AG10803 (cell line): Measurements from ENCODE around the gene ACMSD.
A peak's percentile ranks its signal among the peaks of the same experiment; 100 is the strongest.
"Not testable (repeated sequence)": the region's sequence is repeated elsewhere in the genome, so short reads cannot be mapped to it uniquely, and the experiment has no call there.

Experiments used
- DNase-seq: peaks from one replicate; pipeline ENCODE4 v3.0.0; 2010; ENCODE audit warnings: low read depth
- H3K4me3 ChIP-seq: 2 replicates; pipeline ENCODE4 v1.5.1; 2011; ENCODE audit warnings: mild to moderate bottlenecking, low read length, control low read depth
- TF ChIP-seq, protein P1 (sequence below): conservative IDR thresholded peaks from 2 replicates; pipeline ENCODE4 v1.5.1; 2011; ENCODE audit warnings: mild to moderate bottlenecking, low read length, control low read depth, inconsistent platforms

The ACMSD gene

DNA sequence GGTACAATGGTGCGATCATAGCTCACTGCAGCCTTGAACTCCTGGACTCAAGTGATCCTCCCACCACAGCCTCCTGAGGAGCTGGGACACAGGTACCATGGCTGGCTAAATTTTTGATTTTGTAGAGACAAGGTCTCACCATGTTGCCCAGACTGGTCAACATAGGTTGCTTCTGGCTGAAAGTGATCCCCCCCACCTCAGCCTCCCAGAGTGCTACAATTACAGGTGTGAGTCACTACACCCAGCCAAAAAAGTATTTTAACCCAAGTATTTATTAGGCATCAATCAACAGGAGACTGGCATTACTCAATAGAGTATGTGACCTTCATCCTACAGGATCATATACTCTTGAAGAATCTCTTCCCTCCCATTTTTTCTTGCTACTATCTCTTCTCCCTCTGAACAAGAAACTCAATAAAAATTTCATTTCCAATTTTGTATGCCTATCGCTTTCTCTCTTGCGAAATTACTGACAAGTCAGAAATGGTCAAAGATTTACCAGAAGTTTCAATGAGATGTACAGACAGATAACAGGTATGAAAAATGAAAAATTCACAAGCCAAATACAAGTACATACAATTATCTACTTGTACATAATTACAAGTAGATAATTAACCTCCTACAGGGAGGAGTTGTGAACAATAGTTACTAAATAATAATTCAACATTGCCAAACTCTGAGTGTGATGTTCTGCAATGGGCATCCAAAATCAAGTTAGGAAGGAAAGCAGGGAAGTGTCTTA lies 45.3 kb downstream of the ACMSD start:
- H3K4me3 ChIP-seq, result no peak overlapping the region
- TF ChIP-seq, protein P1, sequence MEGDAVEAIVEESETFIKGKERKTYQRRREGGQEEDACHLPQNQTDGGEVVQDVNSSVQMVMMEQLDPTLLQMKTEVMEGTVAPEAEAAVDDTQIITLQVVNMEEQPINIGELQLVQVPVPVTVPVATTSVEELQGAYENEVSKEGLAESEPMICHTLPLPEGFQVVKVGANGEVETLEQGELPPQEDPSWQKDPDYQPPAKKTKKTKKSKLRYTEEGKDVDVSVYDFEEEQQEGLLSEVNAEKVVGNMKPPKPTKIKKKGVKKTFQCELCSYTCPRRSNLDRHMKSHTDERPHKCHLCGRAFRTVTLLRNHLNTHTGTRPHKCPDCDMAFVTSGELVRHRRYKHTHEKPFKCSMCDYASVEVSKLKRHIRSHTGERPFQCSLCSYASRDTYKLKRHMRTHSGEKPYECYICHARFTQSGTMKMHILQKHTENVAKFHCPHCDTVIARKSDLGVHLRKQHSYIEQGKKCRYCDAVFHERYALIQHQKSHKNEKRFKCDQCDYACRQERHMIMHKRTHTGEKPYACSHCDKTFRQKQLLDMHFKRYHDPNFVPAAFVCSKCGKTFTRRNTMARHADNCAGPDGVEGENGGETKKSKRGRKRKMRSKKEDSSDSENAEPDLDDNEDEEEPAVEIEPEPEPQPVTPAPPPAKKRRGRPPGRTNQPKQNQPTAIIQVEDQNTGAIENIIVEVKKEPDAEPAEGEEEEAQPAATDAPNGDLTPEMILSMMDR, result no peak
- no peak for DNase-seq

DNA sequence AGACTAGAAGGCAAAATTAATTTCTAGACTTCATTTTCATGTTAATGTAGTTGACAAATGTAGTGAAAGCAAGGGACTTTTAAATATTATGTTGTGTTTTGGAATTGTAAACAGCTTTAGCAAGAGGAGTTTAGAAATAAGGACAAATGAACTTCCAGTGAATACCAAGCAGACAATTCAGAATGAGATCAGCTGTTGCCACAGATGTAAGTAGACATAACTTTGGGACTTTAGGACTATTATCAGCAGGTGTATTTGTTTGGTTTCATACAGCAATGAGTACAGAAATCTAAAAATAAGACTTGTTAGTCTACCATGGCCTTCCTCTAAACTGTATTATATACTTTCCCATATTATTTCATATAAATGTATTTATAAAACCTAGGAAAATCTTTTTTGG lies 46.0 kb downstream of the ACMSD start:
- DNase-seq, result no peak
- H3K4me3 ChIP-seq, result no peak overlapping the region
- TF ChIP-seq, protein P1, result no peak

DNA sequence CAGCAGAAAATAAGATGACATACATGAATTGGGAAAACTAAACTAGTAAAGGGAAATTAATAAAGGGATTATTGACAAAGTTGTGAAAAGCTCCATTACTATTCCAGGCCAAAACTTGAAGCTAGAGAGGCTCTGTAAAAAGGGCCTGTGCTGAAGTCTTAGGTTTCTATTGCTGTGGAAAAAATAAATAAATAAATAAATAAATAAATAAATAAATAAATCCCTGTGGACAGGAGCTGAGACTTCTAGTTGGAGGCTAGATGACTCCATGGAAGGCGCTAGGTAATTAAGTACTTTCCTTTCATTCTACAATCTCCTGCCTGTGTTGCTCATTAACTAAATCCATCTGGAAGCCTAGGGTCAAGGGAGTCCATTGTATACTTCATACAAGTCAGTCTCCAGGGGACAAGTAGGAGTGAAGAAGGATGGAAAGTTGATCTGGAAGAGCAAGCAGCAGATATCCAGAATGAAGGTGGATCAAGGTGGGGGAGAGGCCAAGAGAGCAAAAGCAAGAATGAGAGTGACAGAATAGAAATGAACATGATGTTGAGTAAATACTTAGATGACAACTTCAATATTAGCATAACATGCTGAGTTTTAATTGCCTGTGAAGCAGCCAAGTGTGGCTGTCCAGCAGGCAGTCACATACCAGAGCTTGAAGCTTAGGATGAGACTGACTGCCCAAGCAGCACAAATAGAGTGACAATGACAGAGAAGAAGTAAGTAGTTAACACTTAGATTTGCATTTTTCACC lies 54.0 kb downstream of the ACMSD start:
- no peak overlapping the region for H3K4me3 ChIP-seq
- TF ChIP-seq, protein P1, result no peak
- DNase-seq, result no peak

DNA sequence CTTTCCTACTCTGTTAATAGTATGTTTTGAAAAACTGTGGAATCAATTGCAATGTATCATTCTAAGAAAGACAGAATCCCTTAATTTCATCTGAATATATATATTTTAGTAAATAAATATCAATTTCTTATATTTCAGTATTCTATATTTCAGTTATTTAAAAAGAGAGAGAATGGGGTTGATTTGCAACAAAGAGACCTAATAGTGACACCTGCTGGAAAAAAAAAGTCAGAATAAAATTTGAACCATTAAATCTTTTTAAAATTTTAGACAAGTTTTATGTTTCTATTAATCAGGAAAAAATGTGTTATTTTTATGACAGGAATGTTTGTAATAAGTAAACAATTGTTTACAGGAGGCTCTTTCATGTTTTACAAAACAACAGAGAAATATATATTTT lies 59.5 kb downstream of the ACMSD start:
- TF ChIP-seq, protein P1, result peak; percentile 43
- peak; percentile 7 for DNase-seq
- no peak overlapping the region for H3K4me3 ChIP-seq

DNA sequence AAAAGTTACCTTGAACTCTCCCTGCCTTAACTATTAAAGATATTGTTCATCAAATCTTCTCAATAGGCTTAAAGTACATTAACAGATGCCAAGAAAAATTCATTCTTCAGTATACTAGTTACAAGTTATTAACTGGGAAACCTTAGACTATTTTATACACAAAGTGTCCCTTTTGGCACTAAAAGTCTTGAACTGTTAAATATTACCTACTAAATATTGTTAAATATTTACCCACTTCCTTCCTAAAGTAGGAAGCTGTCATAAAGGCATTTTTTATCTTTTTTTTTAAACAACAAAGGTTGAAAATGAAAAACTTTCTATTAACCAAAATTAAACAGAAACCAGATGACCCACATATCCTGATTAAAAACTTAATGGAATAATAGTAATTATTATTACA lies 60.8 kb downstream of the ACMSD start:
- DNase-seq, result no peak
- H3K4me3 ChIP-seq, result no peak overlapping the region
- TF ChIP-seq, protein P1, result no peak

DNA sequence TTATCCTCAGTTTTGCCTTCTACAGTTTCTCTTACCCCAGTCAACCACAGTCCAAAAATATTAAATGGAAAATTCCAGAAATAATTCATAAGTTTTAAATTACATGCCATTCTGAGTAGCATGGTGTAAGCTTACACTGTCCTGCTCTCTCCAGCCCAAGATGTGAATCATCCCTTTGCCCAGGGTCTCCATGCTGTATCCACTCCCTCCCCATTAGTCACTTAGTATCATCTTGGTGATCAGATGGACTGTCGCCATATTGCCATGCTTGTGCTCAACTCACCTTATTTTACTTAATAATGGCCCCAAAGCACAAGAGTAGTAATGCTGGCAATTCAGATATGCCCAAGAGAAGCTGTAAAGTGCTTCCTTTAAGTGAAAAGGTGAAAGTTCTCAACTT lies 61.7 kb downstream of the ACMSD start:
- TF ChIP-seq, protein P1, result no peak
- no peak overlapping the region for H3K4me3 ChIP-seq
- peak; percentile 34 for DNase-seq

DNA sequence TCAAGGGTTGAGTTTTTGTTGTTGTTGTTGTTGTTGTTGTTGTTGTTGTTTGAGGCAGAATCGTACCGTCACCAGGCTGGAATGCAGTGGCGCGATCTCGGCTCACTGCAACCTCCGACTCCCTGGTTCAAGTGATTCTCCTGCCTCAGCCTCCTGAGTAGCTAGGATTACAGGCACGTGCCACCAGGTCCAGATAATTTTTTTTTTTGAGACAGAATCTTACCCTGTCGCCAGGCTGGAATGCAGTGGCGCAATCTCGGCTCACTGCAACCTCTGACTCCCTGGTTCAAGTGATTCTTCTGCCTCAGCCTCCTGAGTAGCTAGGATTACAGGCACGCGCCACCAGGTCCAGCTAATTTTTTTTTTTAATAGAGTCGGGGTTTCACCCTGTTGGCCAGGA lies 65.3 kb downstream of the ACMSD start:
- DNase-seq, H3K4me3 ChIP-seq: not testable (repeated sequence)
